ENCODE measurements around the gene HOXC6. TPM values are rescaled to one million over a fixed set of nuclear protein-coding genes. Genes with fewer than 3 reads are reported as not detected.

The HOXC6 gene
- total and polyA plus RNA-seq, 10 of the 15 experiments (the other 5 are each of a cell fraction or from before 2014, with no cell fraction given) = 0.02 to 0.55 (median 0.45) TPM; not detected in 4

DNA sequence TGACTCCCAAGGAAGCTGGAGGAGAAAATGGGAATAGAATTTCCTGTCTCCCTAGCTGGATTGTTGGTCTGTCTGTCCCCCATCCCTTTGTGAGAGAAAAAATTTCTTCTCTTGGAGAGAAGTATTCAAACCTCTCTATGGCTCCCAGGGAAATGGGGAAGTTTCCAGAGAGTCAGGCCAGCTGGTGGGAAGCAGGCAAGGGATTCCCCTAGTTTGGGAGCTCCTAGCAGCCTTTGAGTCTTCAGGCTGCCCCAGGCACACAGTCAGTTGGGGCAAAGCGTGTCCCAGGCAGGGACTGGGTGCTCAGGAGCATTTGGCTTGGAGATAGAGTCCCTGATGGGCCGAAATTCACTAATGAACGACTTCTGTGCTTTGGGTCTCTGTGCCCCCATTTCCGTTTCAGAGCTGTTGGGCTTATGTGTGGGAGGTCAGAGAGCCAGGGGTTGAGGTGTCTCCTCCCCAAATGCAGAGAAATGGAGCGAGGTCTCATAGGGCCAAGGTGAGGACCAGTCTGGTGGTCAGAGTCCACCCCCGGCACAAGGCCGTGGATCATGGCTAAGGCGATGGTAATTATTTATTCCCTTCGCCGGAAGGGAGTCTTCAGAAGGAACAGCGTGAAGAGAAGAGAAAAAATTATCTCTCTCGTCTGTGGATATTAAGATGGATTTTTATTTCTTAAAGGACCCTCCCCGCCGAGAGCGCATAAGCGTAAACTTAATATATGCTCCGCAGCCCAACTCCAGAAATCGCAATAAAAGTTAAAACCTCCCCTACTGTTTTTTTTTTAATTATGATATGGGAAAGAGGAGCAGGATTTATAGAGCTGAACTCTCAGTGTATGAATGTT lies 34.9 kb upstream of the HOXC6 start:
- H3K27ac ChIP-seq (ENCODE audit: control insufficient read depth, insufficient read depth) = no peak overlapping the region
- FAIRE-seq (no peak), ATAC-seq (no peak), DNase-seq (ENCODE audit: low read depth, low spot score) (no peak)
- no peak overlapping the region for H3K9ac ChIP-seq (ENCODE audit: control insufficient read depth, insufficient read depth, low read length)
- WGBS (ENCODE audit: insufficient coverage, insufficient replicate concordance, low lambda C conversion rate, missing lambda C conversion rate) = 45% methylated on average over 18 of the region's 18 CpGs
- no peaks in the 10 kb centered on the region for H3K36me3 ChIP-seq (ENCODE audit: control insufficient read depth in 2 of 2, insufficient read depth in 2 of 2, low read length in 1 of 2)
- no peak overlapping the region for H2AFZ ChIP-seq (ENCODE audit: control insufficient read depth, low read depth, low read length)
- no peak overlapping the region for H3K4me2 ChIP-seq (ENCODE audit: control insufficient read depth, insufficient read depth)
- no peak overlapping the region for H3K4me3 ChIP-seq
- H3K9me3 ChIP-seq (replicated peaks; ENCODE audit: control insufficient read depth, insufficient read depth, low read length) = no peaks in the 10 kb centered on the region
- POLR2A ChIA-PET = no interaction called here
- peaks cover 28 to 53% of the 10 kb centered on the region in 2 experiments for H3K27me3 ChIP-seq (replicated peaks in 1 of 2; ENCODE audit: control insufficient read depth in 2 of 2, insufficient read depth in 2 of 2, low read length in 1 of 2)
- intact Hi-C loops (cut with micrococcal nuclease; ENCODE audit: unreplicated experiment) (no loop called here), in situ Hi-C loops (cut with MboI) (no loop called here)
- no TSS peak for BruUV-seq (replicated peaks)
- SMC1A ChIA-PET (ENCODE audit: uncharacterized antibody, unreplicated experiment) = interaction anchor here (1.0 to 1.2 kb wide), 3 partner anchors 10 to 229 kb away, joined by 3 to 4 read pairs (median 3); no protein-coding TSS in a partner anchor
- no peaks in the 10 kb centered on the region for H3K79me2 ChIP-seq (ENCODE audit: control insufficient read depth, insufficient read depth, low read length)
- peaks cover 14% of the 10 kb centered on the region for H3K4me1 ChIP-seq (ENCODE audit: control insufficient read depth, insufficient read depth, low read length)
- RAD21 ChIA-PET (ENCODE audit: unreplicated experiment) = interaction anchor here (1.1 kb wide), 1 partner anchor 213 kb away, joined by 3 read pairs; no protein-coding TSS in a partner anchor
- peaks cover 3% of the 10 kb centered on the region; the same call in 1 of the 2 replicates for H4K20me1 ChIP-seq (ENCODE audit: control insufficient read depth, insufficient read depth)
- CTCF ChIA-PET = interaction anchor here (1.5 to 1.6 kb wide), 2 partner anchors 12 to 215 kb away, joined by 3 to 4 read pairs; no protein-coding TSS in a partner anchor
- TF ChIP-seq HDAC6 (IDR thresholded peaks at IDR 0.05; ENCODE audit: unreplicated experiment) = no peak
- no peak for TF ChIP-seq PKNOX1 (IDR thresholded peaks at IDR 0.05)
- no peak for TF ChIP-seq KAT2A (conservative IDR thresholded peaks at IDR 0.05; ENCODE audit: control insufficient read depth, low read depth, low read length)
- no peak for TF ChIP-seq NBN (IDR thresholded peaks at IDR 0.05)
- TF ChIP-seq KLF5 (IDR thresholded peaks at IDR 0.05; ENCODE audit: partially characterized antibody) = no peak
- no peak for TF ChIP-seq NR2C1 (IDR thresholded peaks at IDR 0.05)
- no peak for TF ChIP-seq NFXL1 (IDR thresholded peaks at IDR 0.05; ENCODE audit: borderline replicate concordance)
- TF ChIP-seq EGR1 (IDR thresholded peaks at IDR 0.05; ENCODE audit: borderline replicate concordance in 1 of 2, low read depth in 2 of 2, low read length in 2 of 2) = no peak
- no peak for TF ChIP-seq NRF1 (conservative IDR thresholded peaks at IDR 0.05; ENCODE audit: low read depth, low read length)
- TF ChIP-seq PRDM15 (CRISPR knock-in tag; IDR thresholded peaks at IDR 0.05) = no peak
- TF ChIP-seq, protein P1, sequence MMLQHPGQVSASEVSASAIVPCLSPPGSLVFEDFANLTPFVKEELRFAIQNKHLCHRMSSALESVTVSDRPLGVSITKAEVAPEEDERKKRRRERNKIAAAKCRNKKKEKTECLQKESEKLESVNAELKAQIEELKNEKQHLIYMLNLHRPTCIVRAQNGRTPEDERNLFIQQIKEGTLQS (IDR thresholded peaks at IDR 0.05; ENCODE audit: borderline replicate concordance, extremely low read depth, low read depth, low read length) = no peak
- TF ChIP-seq E2F4 (IDR thresholded peaks at IDR 0.05; ENCODE audit: low read depth, low read length) = no peak
- no peak for TF ChIP-seq RFX5 (IDR thresholded peaks at IDR 0.05; ENCODE audit: low read depth, low read length)
- no peak for TF ChIP-seq STAT1 (conservative IDR thresholded peaks at IDR 0.05)
- no peak for TF ChIP-seq MEF2A (IDR thresholded peaks at IDR 0.05; ENCODE audit: insufficient read depth, low read depth, low read length)
- no peak for TF ChIP-seq SMC3 (IDR thresholded peaks at IDR 0.05; ENCODE audit: borderline replicate concordance, low read length)
- no peak for TF ChIP-seq ESRRA (IDR thresholded peaks at IDR 0.05; ENCODE audit: low read length)
- TF ChIP-seq YBX1 (IDR thresholded peaks at IDR 0.05) = no peak

All from GM12878 (cell line).